Stimulated activated CD4-positive, alpha-beta T cell treated with anti-CD3 and anti-CD28 coated beads, TNF-alpha, amount 100 ng/mL, for 4 hours (primary cell): Measurements from ENCODE around the gene VAC14.

Source experiments
- DNase-seq, 3 experiments: peaks; one replicate each; pipeline ENCODE4 v3.0.0-alpha.2; 2020; ENCODE audit warnings: low read depth in 3 of 3

The VAC14 gene

DNA sequence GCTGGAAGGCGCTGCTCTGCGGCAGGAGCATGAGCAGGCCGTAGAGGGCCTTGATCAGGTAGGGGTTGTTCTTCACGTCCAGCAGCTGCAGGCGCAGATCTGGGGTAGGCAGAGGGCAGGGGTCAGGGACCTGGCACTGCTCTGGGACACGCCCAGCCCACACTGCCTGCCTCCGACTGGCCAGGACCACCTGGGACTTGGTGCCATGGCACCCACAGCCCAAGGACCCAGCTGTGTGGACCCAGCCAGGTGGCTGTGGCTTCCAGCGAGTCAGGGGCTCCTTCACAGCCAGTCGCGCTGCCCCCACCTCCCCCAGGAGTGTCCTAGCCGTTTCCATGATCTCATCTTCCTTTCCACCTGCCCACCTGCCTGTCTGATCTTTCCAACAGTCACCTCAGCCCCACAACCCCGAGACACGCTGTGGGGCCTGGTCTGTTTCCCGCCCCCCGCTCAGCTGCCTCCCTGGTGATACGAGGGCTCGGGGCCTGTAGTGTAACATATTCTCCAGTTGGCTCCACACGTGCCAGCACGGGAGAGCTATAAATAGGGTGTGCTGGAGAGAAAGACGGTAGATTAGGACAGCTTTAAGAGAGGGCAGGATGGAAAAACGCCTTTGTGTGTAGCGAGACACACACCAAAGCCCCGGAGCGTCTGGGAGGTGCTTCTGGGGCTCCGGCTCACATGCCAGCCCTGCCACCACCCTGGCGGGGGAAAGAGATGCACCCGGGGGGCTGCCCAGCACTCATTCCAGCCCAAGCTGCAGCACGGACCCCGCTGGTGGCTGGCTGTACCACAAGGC lies 107.9 kb downstream of the VAC14 start:
- DNase-seq = no peak

GRCh38 chr16:70692130-70692872 lies 108.7 kb downstream of the VAC14 start:
- DNase-seq = no peak

GRCh38 chr16:70691223-70692129 lies 109.5 kb downstream of the VAC14 start:
- no peak for DNase-seq

GRCh38 chr16:70689970-70690891 lies 110.7 kb downstream of the VAC14 start:
- no peak for DNase-seq

DNA sequence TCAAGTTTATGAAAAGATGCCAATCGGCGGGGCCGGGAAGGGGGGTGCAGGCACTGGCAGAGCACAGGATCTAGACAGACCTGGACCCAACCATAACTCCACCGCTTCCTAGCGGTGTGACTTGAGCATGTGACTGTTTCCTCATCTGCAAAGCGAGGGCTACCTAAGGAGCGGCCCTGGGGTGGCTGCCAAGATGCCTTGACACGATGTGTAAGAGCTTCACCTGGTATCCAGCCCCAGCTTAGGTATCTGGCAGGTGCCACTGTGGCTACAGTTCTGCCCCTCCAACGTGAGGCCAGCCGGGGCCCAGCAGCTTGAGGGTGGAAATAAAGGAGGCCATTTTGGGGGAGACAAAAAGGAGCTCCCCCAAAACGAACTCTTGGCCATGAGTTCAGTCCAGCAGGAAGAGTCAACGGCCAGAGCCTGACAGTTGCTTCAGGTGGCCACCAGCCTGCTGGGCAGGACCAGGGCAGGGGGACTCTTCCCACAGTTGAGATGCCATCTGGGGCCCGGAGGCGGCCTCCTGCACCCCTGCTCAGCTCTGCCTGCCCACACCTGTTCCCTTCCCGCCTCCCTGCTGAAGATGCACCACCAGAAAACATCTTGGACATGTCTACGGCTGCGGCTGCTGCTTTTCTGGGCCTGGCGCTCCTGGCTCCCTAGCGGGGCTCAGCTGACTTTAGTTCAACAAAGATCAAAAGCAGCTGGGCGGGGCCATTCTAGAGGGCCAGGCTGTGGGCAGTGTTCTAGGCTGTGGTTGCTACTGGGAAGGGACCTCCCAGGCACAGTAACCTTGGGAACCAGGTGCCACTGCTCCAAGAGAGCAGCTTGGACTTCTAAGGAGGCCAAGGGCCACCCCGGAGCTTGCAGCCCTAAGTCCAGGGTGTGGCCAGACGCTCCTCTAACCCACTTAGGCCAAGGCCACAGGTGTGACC lies 111.7 kb downstream of the VAC14 start:
- DNase-seq = no peak

GRCh38 chr16:70688246-70688742 lies 112.7 kb downstream of the VAC14 start:
- DNase-seq = no peak

- DNase-seq = no peak
Observed at GRCh38 chr16:70687671-70688245, 113.2 kb downstream of the VAC14 start.

GRCh38 chr16:70687102-70687511 lies 113.9 kb downstream of the VAC14 start:
- no peak for DNase-seq

GRCh38 chr16:70686376-70687101 lies 114.4 kb downstream of the VAC14 start:
- no peak for DNase-seq

GRCh38 chr16:70685938-70686375 lies 115.0 kb downstream of the VAC14 start, which contains the start of gene MTSS2:
Gene MTSS2, minus strand, starts transcription at chr16:70686053. Its CDS starts 262 bp downstream, at chr16:70685791.
- no peak for DNase-seq

DNA sequence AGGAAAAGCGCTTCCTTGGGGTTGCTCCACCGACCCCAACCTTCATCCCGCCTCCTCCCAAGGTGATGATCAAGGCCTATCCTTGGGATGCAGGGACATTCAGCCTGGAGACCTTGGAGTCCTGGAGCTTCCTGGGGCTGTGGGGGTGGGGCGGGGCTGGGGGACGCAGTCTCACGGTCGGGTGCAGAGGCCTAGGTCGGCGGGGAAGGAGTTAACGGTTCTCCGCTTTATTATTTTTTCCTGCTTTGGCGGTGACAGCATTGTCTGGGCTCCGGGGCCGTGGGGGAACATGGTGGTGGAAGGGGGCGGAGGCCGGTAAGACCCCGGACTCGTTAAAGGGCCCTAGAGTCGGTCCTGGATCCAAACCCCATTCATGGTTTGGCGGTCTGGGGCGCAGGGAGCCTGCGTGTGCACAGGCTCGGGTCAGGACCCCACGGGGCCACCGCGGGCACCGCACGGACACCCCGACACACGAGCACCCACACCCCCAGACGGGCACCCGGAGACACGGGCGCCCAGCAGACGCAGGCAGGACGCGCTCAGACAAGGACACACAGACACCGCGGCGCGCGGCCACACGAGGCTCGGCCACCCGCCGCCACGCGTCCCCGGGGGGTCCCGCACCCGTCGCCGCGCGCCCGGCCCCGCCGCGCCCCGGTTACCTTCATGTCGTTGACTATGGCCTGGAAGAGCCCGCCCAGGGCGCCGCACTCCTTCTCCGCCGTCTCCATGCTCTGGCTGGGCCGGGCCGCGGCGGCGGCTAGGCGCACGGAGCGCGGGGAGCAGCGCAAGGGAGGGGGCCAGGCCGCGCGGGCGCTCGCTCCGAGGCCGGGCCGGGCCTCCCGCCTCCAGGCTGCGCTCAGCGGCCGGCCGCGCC lies 115.7 kb downstream of the VAC14 start:
- no peak for DNase-seq

- DNase-seq = no peak
Observed at GRCh38 chr16:70684146-70685060, 116.6 kb downstream of the VAC14 start.

GRCh38 chr16:70683146-70683944 lies 117.6 kb downstream of the VAC14 start:
- DNase-seq = no peak

DNA sequence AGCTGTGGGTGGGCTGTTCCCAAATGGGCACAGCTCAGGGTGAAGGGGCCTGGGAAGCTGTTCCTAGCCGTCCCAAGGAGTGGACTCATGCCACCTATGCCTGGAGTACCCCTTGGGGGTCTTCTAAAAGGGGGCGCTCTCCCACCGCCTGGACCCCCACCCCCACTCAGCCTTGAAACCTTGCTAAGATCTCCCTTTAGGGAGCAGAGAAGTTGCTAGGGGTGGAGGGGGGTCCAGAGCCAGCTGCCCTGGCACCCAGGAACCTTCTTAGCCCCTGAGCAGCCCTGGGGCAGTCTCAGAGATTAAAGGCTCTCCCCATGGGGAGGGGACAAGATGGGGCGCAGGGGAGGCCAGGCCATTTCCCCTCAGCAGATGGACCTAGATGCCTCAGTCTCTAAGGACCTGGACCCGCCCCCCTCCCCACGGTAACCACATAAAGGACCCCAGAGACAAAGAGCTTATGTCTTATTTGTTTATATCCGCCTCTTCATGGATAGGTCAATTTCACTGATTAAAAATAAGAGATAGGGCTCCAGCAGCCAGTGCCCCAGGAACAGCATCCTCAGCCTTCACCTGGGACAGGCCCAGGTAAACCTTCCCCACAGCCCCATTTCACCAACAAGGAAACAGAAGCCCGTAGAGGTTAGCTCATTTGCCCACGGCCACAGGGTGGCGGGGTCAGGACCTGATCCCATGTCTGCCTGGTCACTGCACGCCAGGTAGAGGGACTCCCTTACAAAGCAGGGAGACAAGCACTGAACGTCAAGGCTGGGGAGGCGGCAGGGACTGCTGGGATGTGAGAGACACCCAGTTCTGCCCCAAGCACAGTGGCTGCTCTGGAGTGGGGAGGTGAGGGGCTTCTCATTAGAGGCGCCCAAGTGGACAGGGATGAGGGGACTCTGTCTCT lies 118.5 kb downstream of the VAC14 start:
- DNase-seq = no peak
